Activated B cell treated with CpG ODN at 0.5 μM for 24 hours (primary cell): ENCODE data around the gene TECTA. TPM values are rescaled to one million over a fixed set of nuclear protein-coding genes. Genes with fewer than 3 reads are reported as not detected.

Experiments
- ATAC-seq: fragments of 200-7000 bp; cut with Tn5 transposase; one replicate; pipeline ENCODE4 v1.10.0; 2021; ENCODE audit warnings: low read depth, mild to moderate bottlenecking, moderate library complexity
- CTCF ChIA-PET: fragments of 350-600 bp; sonication (Branson Sonifier 250); formaldehyde crosslinking; loops from one replicate; lab custom pipeline; 2021; ENCODE audit warnings: antibody characterized with exemption; lab: Charles Lee
- POLR2A ChIA-PET: fragments of 350-600 bp; sonication (Branson Sonifier 250); formaldehyde crosslinking; loops from one replicate; lab custom pipeline; 2021; ENCODE audit warnings: antibody characterized with exemption; lab: Charles Lee
- DNase-seq: peaks from one replicate; pipeline ENCODE4 v3.0.0; 2022
- H3K27ac Mint-ChIP-seq: one replicate; pipeline ENCODE4 v1.8.0; 2020; ENCODE audit warnings: mixed read lengths
- H3K27me3 Mint-ChIP-seq: one replicate; pipeline ENCODE4 v1.8.0; 2021; ENCODE audit warnings: mixed read lengths
- H3K36me3 Mint-ChIP-seq: one replicate; pipeline ENCODE4 v1.8.0; 2021; ENCODE audit warnings: low read depth, mixed read lengths
- H3K4me1 Mint-ChIP-seq: one replicate; pipeline ENCODE4 v1.8.0; 2021; ENCODE audit warnings: mixed read lengths
- H3K4me3 Mint-ChIP-seq: one replicate; pipeline ENCODE4 v1.8.0; 2020; ENCODE audit warnings: mild to moderate bottlenecking, mixed read lengths
- H3K9me3 Mint-ChIP-seq: one replicate; pipeline ENCODE4 v1.8.0; 2020; ENCODE audit warnings: mixed read lengths
- CTCF ChIP-seq: fragments of 200-600 bp; IDR thresholded peaks from one replicate; pipeline ENCODE4 v1.8.0; 2022; ENCODE audit warnings: antibody characterized with exemption, mild to moderate bottlenecking
- intact Hi-C: fragments of 100-400 bp; cut with micrococcal nuclease; formaldehyde crosslinking; loops from one replicate; pipeline ENCODE4 v1.15.1; 2024
- total RNA-seq: library from RNA; stranded (reverse); gene quantifications from 2 replicates; pipeline ENCODE4 v1.2.3, GENCODE V29; 2022

Gene TECTA
- total RNA-seq, 1 donor from 2014 or later: 0.24 TPM

GRCh38 chr11:121199516-121199915 is 98.5 kb downstream of the TECTA start:
- peaks cover 20% of the 10 kb centered on the region for H3K27me3 Mint-ChIP-seq
- H3K36me3 Mint-ChIP-seq: no peaks in the 10 kb centered on the region
- TF ChIP-seq CTCF: no peak
- ATAC-seq (no peak), DNase-seq (no peak)
- no peak overlapping the region for H3K4me3 Mint-ChIP-seq
- ChIA-PET CTCF (no interaction called here), POLR2A (no interaction called here)
- intact Hi-C loops: no loop called here
- H3K27ac Mint-ChIP-seq: no peak overlapping the region
- peaks cover 6% of the 10 kb centered on the region for H3K4me1 Mint-ChIP-seq
- H3K9me3 Mint-ChIP-seq: no peaks in the 10 kb centered on the region

- TF ChIP-seq CTCF: no peak
- ATAC-seq (no peak), DNase-seq (no peak)
- peaks cover 3% of the 10 kb centered on the region for H3K27me3 Mint-ChIP-seq
- H3K4me1 Mint-ChIP-seq: no peaks in the 10 kb centered on the region
- H3K27ac Mint-ChIP-seq: no peak overlapping the region
- ChIA-PET POLR2A (no interaction called here), CTCF (interaction anchor here (2.2 kb wide), 1 partner anchor 12 kb away, joined by 8 read pairs; no protein-coding TSS in a partner anchor)
- H3K4me3 Mint-ChIP-seq: no peak overlapping the region
- no peaks in the 10 kb centered on the region for H3K9me3 Mint-ChIP-seq
- intact Hi-C loops: no loop called here
- H3K36me3 Mint-ChIP-seq: no peaks in the 10 kb centered on the region
Measured at GRCh38 chr11:121206810-121207209, 105.8 kb downstream of the TECTA start.

- H3K27ac Mint-ChIP-seq: no peak overlapping the region
- H3K4me3 Mint-ChIP-seq: no peak overlapping the region
- TF ChIP-seq CTCF: no peak
- intact Hi-C loops: no loop called here
- CTCF ChIA-PET: interaction anchor here (2.2 kb wide), 1 partner anchor 13 kb away, joined by 8 read pairs; no protein-coding TSS in a partner anchor
- H3K27me3 Mint-ChIP-seq: peaks cover 5% of the 10 kb centered on the region
- H3K4me1 Mint-ChIP-seq: no peaks in the 10 kb centered on the region
- POLR2A ChIA-PET: interaction anchor here (0.8 kb wide), 1 partner anchor 869 kb away, joined by 5 read pairs; no protein-coding TSS in a partner anchor
- no peaks in the 10 kb centered on the region for H3K9me3 Mint-ChIP-seq
- no peaks in the 10 kb centered on the region for H3K36me3 Mint-ChIP-seq
- no peak for ATAC-seq
- no peak for DNase-seq
Measured at GRCh38 chr11:121207485-121208115, 106.6 kb downstream of the TECTA start.

GRCh38 chr11:121210445-121211080 is 109.5 kb downstream of the TECTA start:
- CTCF ChIA-PET: no interaction called here

More at GRCh38 chr11:121210445-121211080, 109.5 kb downstream of the TECTA start:
- H3K27me3 Mint-ChIP-seq: peaks cover 5% of the 10 kb centered on the region
- H3K4me3 Mint-ChIP-seq: no peak overlapping the region
- DNase-seq: no peak
- ATAC-seq: no peak
- H3K9me3 Mint-ChIP-seq: no peaks in the 10 kb centered on the region
- no peaks in the 10 kb centered on the region for H3K36me3 Mint-ChIP-seq
- H3K27ac Mint-ChIP-seq: no peak overlapping the region
- intact Hi-C loops: no loop called here
- no peak for TF ChIP-seq CTCF
- POLR2A ChIA-PET: no interaction called here
- H3K4me1 Mint-ChIP-seq: no peaks in the 10 kb centered on the region
